HepG2 (cell line): ENCODE measurements around the gene EYA2. TPM values are rescaled to one million over a fixed set of nuclear protein-coding genes. Genes with fewer than 3 reads are reported as not detected.

Experiments used
- CERS6 ChIP-seq: sonication (generic); formaldehyde crosslinking; IDR thresholded peaks from 2 replicates; pipeline ENCODE4 v1.5.0; 2020; ENCODE audit warnings: missing genetic modification reagents
- ERF ChIP-seq: IDR thresholded peaks from 2 replicates; pipeline ENCODE4 v1.6.1; 2018; ENCODE audit warnings: missing biosample characterization, missing genetic modification reagents
- HNRNPL ChIP-seq: fragments of 200-400 bp; formaldehyde crosslinking; IDR thresholded peaks from 2 replicates; pipeline ENCODE4 v1.6.1; 2017; ENCODE audit warnings: mild to moderate bottlenecking, low read depth, low read length
- KLF12 ChIP-seq: sonication (generic); formaldehyde crosslinking; IDR thresholded peaks from 2 replicates; pipeline ENCODE4 v1.4.0; 2020; ENCODE audit warnings: missing genetic modification reagents, borderline replicate concordance
- MED1 ChIP-seq: sonication (generic); formaldehyde crosslinking; IDR thresholded peaks from 2 replicates; pipeline ENCODE4 v1.4.0; 2020; ENCODE audit warnings: missing genetic modification reagents
- MLLT10 ChIP-seq: sonication (generic); formaldehyde crosslinking; IDR thresholded peaks from 2 replicates; pipeline ENCODE4 v1.4.0; 2020; ENCODE audit warnings: missing genetic modification reagents
- MLX ChIP-seq: IDR thresholded peaks from 2 replicates; pipeline ENCODE4 v1.6.1; 2016
- POLR2AphosphoS2 ChIP-seq: IDR thresholded peaks from 2 replicates; pipeline ENCODE4 v1.6.1; 2011; ENCODE audit warnings: low read depth, low read length, improper control_type of control experiment
- SUZ12 ChIP-seq: fragments of 150-350 bp; IDR thresholded peaks from 2 replicates; pipeline ENCODE4 v1.6.1; 2014; ENCODE audit warnings: low read depth, low read length
- ZNF124 ChIP-seq: sonication (generic); formaldehyde crosslinking; IDR thresholded peaks from 2 replicates; pipeline ENCODE4 v1.4.0; 2020; ENCODE audit warnings: missing genetic modification reagents
- ZNF235 ChIP-seq: sonication (generic); formaldehyde crosslinking; IDR thresholded peaks from 2 replicates; pipeline ENCODE4 v1.8.1; 2023; ENCODE audit warnings: mild to moderate bottlenecking, missing genetic modification reagents, borderline replicate concordance
- ZNF281 ChIP-seq: sonication (generic); formaldehyde crosslinking; IDR thresholded peaks from 2 replicates; pipeline ENCODE4 v1.4.0; 2020; ENCODE audit warnings: missing genetic modification reagents, borderline replicate concordance
- ZNF318 ChIP-seq: sonication (generic); formaldehyde crosslinking; IDR thresholded peaks from 2 replicates; pipeline ENCODE4 v1.4.0; 2020; ENCODE audit warnings: mild to moderate bottlenecking, missing genetic modification reagents
- ZXDC ChIP-seq: sonication (generic); formaldehyde crosslinking; IDR thresholded peaks from 2 replicates; pipeline ENCODE4 v1.5.0; 2020; ENCODE audit warnings: mild to moderate bottlenecking, missing genetic modification reagents
- polyA plus RNA-seq, 8 experiments: library from polyadenylated mRNA; depleted of rRNA in 3 of 8; stranded (reverse) in 7 of 8; unstranded in 1 of 8; fragments of >200 nt; fragmentation: Illumina TruSeq in 4 of 8; extraction: Trizol in 4 of 8; gene quantifications; 2 replicates each; pipeline versions ENCODE4 v1.2.1 to v1.2.3, GENCODE V29; 2011 to 2016; ENCODE audit warnings: low read depth in 4 of 8, missing spikeins in 1 of 8, mixed read lengths in 1 of 8; ENCODE audit not compliant: insufficient read depth in 1 of 8
- total RNA-seq, 5 experiments: library from RNA; depleted of rRNA; stranded (reverse); fragments of >200 nt; fragmentation: Illumina TruSeq; extraction: Trizol; gene quantifications; 2 replicates each; pipeline ENCODE4 v1.2.3, GENCODE V29; 2016; ENCODE audit warnings: low read depth in 1 of 5

The EYA2 gene
- total and polyA plus RNA-seq, 2 of the 13 experiments (the other 11 are each of a cell fraction or from before 2014, with no cell fraction given), result not detected

GRCh38 chr20:47150403-47151152, 255.9 kb downstream of the EYA2 start (continued):
- no peak for TF ChIP-seq ZNF281 (CRISPR knock-in tag)
- no peak for TF ChIP-seq MED1 (CRISPR knock-in tag)
- TF ChIP-seq ZNF235 (CRISPR knock-in tag), result no peak
- no peak for TF ChIP-seq HNRNPL
- TF ChIP-seq ZXDC (CRISPR knock-in tag), result no peak
- TF ChIP-seq MLLT10 (CRISPR knock-in tag), result no peak
- no peak for TF ChIP-seq POLR2AphosphoS2
- TF ChIP-seq MLX (CRISPR knock-in tag), result no peak
- TF ChIP-seq SUZ12, result peak; percentile 84
- TF ChIP-seq ZNF318 (CRISPR knock-in tag), result peak; percentile 77; the same call in 1 of the 2 replicates
- TF ChIP-seq ZNF124 (CRISPR knock-in tag), result peak; percentile 93
- no peak for TF ChIP-seq KLF12 (CRISPR knock-in tag)
- no peak for TF ChIP-seq CERS6 (CRISPR knock-in tag)
- TF ChIP-seq ERF, result peak; percentile 54; the same call in 1 of the 2 replicates
